ENCODE data around the gene ASH1L.
A peak's percentile ranks its signal among the peaks of the same experiment; 100 is the strongest.
"Not testable (repeated sequence)": the region's sequence is repeated elsewhere in the genome, so short reads cannot be mapped to it uniquely, and the experiment has no call there.

ASH1L gene

GRCh38 chr1:155561779-155562580 lies 623 bp downstream of the ASH1L start:
- DNase-seq (ENCODE audit: low spot score): peak; percentile 42

GRCh38 chr1:155555915-155556314 lies 6.7 kb downstream of the ASH1L start:
- no peak for DNase-seq (ENCODE audit: low spot score)

- no peak for DNase-seq (ENCODE audit: low spot score)
These were observed 9.3 kb downstream of the ASH1L start for GRCh38 chr1:155553349-155553748.

GRCh38 chr1:155548706-155549105 lies 13.9 kb downstream of the ASH1L start:
- DNase-seq (ENCODE audit: low spot score): no peak

- DNase-seq (ENCODE audit: low spot score): no peak
These were observed 22.4 kb downstream of the ASH1L start for GRCh38 chr1:155540000-155540874.

GRCh38 chr1:155537193-155537592 lies 25.4 kb downstream of the ASH1L start:
- no peak for DNase-seq (ENCODE audit: low spot score)

- no peak for DNase-seq (ENCODE audit: low spot score)
These were observed 31.0 kb downstream of the ASH1L start for GRCh38 chr1:155531624-155532023.

GRCh38 chr1:155529929-155530328 lies 32.7 kb downstream of the ASH1L start:
- DNase-seq (ENCODE audit: low spot score): no peak

GRCh38 chr1:155529109-155529508 lies 33.5 kb downstream of the ASH1L start:
- DNase-seq (ENCODE audit: low spot score): no peak

GRCh38 chr1:155527677-155528076 lies 34.9 kb downstream of the ASH1L start:
- no peak for DNase-seq (ENCODE audit: low spot score)

GRCh38 chr1:155526356-155526755 lies 36.2 kb downstream of the ASH1L start:
- DNase-seq (ENCODE audit: low spot score): no peak

- DNase-seq (ENCODE audit: low spot score): no peak
These were observed 40.5 kb downstream of the ASH1L start for GRCh38 chr1:155522069-155522468.

GRCh38 chr1:155518484-155518883 lies 44.1 kb downstream of the ASH1L start:
- no peak for DNase-seq (ENCODE audit: low spot score)

- DNase-seq (ENCODE audit: low spot score): peak; percentile 16
These were observed 47.9 kb downstream of the ASH1L start for GRCh38 chr1:155514582-155515187.

GRCh38 chr1:155513300-155513916 lies 49.2 kb downstream of the ASH1L start:
- no peak for DNase-seq (ENCODE audit: low spot score)

GRCh38 chr1:155511385-155511784 lies 51.2 kb downstream of the ASH1L start:
- DNase-seq (ENCODE audit: low spot score): not testable (repeated sequence)

GRCh38 chr1:155509064-155509463 lies 53.5 kb downstream of the ASH1L start:
- DNase-seq (ENCODE audit: low spot score): no peak

GRCh38 chr1:155507945-155508344 lies 54.7 kb downstream of the ASH1L start:
- no peak for DNase-seq (ENCODE audit: low spot score)

GRCh38 chr1:155505963-155506362 lies 56.6 kb downstream of the ASH1L start:
- DNase-seq (ENCODE audit: low spot score): not testable (repeated sequence)

- peak; percentile 36 for DNase-seq (ENCODE audit: low spot score)
These were observed 58.4 kb downstream of the ASH1L start for GRCh38 chr1:155504207-155504606.

- DNase-seq (ENCODE audit: low spot score): no peak
These were observed 62.5 kb downstream of the ASH1L start for GRCh38 chr1:155499953-155500639.

GRCh38 chr1:155499263-155499662 lies 63.3 kb downstream of the ASH1L start:
- no peak for DNase-seq (ENCODE audit: low spot score)

Measured in CD4-positive, alpha-beta T cell treated with Interleukin-15 for 4 hours (primary cell).